ENCODE measurements around the gene CALML6. TPM values are rescaled to one million over a fixed set of nuclear protein-coding genes. Genes with fewer than 3 reads are reported as not detected.

The CALML6 gene
- total RNA-seq, 1 donor from 2014 or later: not detected

DNA sequence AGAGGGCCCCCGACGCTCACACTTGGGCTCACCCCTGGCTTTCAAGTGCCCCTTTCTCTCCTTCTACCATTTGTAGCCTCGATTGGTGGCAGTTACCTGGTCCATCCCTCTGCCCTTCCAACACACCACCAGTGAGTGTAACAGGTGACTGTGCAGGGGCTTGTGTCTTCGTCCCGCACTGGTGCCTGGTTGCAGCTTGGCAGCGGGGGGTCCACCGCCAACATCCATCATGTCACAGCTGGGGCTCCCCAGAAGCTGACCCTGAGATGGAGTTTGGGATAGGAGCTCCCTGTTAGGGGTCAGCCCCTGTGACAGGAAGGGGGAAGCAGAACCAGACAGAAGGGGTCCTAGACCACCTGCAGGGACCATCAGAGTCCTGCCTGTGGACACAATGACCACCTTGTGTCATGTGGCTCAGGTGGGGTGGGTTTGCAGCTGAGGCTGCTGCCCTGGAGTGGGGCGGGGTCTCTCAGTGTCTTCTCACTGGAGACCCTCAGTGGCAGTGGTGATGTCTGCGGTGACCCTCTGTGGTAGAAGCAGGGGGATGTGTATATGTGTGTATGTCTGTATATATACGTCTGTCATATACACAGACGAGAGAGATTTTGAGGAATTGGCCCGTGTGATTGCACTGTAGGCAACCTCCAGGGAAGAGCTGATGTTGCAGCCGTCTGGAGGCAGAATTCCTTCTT is 3.6 kb upstream of the CALML6 start:
- no peak for DNase-seq

DNA sequence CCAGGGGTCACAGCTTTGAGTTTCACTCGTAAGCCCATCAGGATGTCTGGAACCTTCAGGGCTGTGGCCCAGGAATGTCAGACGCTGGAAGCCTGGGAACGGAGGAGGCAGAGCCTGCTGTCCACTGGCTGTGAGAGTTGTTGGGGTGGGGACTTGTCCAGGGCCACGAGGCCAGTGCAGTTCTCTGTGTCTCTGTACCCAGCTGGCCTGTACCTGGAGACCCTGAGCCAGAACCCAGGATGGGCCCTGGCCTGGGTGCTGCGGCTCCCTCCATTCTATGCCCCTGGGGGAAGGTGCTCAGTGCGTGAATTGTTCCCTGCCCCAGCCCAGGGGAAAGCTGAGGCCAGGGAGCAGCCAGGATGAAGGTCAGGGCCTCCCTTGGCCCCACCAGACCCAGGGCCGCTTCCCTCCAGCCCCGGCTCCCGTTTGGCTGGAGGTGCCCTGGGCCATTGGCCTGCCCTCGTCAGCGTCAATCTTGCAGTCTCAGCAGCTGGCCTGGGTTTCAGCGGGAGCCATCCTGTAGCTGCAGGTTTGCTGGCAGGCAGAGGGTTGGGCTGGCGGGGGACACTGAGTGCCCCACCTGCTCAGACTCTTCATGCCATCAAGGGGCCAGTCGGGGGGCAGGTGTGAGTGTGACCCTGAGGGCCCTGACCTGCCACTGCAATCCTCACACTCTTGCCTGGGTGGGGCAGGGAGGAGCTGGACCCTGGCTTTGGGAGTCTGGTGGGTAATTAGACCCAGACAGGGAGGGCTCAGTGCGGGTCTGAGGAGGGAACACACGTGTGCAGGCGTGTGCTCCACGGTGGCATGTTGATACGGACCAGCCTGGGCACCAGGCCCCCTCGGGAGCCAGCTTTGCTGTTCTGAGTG is 724 bp upstream of the CALML6 start:
- no peak for DNase-seq

DNA sequence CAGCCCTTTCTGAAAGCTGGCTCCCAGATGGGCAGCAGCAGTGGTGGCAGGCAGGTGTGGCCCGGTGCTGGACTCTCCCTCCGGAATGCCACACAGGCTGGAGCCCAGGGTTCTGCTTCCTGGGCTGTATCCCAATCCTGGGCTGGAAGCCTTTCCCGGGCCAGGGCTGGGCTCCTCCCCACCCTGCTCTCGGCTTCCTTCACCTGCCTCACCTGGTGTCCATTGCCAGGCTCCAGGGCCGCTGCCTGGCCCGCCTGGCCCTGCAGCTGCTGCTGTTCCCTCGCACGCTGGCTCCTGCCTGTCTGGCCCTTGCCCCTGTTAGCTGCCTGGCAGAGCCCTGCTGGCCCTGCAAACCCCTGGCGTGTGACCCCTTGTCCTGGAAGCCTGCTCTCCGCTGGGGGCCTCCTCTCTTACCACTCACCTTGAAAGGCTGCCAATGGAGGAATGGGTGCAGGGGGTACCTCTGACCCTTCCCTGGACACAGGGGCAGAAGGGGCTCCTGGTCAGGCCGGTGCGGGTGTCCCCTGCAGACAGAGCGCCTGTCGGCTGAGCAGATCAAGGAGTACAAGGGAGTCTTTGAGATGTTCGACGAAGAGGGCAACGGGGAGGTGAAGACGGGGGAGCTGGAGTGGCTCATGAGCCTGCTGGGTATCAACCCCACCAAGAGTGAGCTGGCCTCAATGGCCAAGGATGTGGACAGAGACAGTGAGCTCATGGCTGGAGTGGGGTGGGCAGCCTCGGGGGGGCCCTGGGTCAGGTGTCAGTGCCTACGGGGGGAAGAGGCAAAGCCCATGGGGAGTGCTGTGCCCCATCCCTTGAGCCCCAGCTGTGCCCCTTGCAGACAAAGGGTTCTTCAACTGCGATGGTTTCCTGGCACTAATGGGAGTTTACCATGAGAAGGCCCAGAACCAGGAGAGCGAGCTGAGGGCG is 1.1 kb downstream of the CALML6 start:
- DNase-seq: no peak

DNA sequence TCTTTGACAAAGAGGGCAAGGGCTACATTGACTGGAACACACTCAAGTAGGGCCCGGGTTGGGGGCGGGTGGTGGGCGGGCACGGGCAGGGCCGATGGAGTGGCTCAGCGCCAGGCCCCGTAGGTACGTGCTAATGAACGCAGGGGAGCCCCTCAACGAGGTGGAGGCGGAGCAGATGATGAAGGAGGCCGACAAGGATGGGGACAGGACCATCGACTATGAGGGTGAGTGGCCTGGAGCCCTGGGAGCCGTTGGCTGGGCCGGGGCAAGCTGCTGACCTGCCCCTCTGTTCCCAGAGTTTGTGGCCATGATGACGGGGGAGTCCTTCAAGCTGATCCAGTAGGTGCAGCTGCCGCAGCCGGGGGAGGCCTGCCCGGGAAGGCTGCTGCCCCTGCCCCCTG is 1.8 kb downstream of the CALML6 start:
- DNase-seq: no peak

DNA sequence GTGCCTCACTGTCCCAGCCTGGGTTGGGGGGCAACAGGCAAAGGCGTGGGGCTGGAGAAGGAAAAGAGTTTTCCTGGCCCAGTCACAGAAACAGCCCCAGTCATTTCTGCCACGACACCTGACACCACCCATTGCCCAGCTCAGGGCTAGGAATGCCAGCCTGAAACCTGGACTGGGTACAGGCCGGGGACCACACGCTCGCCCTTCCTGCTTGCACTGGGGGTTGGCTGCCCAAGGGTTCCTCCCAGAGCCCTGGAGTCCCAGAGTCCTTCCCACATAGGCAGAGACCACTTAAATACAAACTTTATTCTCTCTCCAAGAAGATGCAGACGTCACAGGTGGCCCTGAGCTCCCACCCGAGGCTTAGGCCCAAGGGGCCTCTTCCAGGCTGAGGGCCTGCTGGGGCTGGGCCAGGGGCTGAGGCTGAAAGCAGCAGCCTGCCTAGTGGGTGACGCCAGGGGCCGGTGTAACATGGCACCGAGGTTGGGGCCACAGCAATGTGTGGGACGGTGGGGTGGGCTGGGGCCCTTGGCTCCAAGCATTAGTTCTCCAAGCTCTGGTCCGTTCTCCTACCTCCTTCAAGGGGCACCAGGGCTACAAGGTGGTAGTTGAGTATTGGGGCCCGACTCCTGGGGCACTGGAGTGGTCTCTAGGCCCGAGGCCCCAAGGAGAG is 2.4 kb downstream of the CALML6 start:
- no peak for DNase-seq

DNA sequence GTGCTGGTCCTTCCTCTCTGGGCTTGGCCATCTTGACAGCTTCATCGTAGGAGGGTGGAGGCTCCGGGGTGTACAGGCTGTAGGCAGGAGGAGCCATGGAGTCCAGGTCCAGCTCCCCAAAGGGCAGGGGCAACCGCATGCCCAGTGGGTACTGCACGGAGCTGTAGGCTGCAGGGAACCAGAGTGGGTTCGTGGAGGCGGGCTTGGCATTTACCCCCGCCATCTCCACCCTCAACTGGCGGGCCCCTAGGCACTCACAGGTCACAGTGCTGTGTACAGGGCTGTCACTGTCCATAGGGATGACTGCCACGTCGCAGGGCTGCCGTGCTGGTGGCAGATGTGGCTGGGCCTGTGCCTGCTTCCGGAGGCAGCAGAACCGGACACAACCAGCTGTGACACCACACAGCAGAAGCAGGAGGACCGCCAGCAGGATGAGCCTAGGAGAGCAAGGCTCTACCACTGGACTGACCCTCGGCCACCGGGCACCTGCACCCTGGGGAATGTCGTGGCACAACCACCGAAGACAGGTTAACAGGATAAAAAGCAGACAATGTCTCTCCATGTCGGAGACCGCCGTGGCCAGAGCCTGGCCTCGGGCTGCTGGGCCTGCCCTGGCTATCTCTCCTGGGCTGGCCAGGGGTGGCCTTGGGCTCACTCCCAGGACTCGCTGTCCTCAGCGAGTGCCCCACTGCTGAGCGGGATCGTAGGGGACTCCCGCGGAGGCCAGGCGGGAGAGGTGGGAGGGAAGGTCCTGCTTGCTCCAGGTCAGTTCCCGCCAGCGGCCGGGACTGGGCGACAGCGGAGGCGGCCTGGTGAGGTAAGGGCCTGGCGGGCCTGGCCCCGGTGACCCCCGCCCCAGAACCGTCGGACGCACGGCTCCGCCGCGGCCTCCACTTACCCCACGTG is 3.2 kb downstream of the CALML6 start:
- DNase-seq: no peak

DNA sequence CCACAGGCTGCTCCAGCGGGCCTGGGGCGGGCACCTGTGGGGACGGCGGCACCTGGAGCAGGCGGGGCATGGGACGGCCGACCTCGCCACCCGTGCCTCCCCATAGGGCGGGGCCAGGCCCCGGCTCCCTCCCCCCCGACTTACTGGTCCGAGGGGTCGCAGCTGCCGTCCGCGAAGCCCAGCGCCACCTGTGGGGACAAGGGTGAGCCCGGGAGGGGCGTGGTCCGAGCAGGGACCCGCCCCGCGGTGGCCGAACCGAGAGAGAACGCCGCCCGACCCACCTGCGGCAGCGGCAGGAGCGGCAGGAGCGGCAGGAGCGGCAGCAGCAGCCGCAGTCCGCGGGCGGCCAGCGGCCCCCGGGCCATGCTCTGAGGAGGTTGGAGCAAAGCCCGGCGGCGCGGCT is 3.8 kb downstream of the CALML6 start, which contains the start of gene TMEM52:
Gene TMEM52, minus strand, starts transcription at position 379 of the 403 bp plus-strand sequence. Its CDS starts 14 bp downstream, at position 365.
- DNase-seq: no peak

DNA sequence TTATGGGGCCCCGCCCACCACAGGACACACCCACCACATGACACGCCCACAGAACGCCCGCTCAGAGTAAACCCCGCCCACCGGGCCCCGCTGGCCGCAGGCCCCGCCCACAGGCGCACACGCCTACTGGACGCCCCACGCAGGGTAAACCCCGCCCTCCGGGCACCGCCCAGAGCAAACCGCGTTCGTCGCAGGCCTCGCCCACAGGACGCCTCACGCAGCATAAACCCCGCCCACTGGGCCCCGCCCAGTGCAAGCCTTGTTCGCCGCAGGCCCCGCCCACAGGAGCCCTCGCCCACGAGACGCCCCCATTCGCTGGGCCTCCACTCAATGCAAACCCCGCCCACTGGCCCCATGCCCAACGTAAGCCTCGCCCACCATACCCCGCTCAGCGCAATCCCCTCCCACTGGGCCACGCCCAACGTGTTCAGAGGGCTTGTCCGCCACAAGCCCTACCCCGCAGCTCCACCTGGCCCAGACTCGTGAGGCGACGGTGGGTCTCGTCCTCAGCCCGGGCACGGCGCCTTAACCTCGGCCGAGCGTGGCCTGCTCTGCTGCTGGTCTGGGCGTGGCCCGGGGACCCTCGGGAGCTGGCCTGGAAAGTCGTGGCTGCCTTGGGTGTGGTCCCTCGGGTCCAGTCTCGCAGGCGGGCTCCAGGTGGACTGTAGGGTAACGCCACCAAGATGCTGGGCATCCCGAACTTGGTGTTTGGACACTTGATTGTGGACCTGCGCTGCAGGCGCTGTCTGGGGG is 4.4 kb downstream of the CALML6 start:
- DNase-seq: peak; percentile 86

DNA sequence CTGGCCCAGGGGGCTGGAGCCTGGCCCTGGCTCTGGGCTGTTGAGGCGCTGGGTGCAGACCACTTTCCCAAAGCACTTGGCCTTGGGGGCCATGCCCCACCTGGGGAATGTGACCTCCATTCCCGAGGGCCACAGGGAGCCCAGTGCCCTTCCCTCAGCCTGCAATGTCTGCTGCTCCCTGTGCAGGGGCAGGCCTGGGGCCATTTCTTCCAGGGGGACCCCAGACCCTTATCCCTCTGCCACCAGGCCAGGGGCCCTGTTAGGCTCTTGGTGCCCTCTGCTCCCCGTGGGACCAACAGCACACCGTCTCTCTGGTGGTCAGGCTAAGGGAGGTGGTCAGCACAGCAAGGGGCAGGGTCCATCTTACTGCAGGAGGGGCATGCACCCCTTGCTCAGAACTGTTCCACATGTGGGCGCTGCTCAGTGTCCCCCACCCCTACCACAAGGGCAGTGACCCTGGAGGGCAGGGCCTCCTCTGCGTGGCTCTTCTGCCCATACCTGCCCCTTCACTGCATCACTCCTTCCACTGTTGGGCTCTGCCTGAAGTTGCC is 5.1 kb downstream of the CALML6 start:
- DNase-seq: no peak

DNA sequence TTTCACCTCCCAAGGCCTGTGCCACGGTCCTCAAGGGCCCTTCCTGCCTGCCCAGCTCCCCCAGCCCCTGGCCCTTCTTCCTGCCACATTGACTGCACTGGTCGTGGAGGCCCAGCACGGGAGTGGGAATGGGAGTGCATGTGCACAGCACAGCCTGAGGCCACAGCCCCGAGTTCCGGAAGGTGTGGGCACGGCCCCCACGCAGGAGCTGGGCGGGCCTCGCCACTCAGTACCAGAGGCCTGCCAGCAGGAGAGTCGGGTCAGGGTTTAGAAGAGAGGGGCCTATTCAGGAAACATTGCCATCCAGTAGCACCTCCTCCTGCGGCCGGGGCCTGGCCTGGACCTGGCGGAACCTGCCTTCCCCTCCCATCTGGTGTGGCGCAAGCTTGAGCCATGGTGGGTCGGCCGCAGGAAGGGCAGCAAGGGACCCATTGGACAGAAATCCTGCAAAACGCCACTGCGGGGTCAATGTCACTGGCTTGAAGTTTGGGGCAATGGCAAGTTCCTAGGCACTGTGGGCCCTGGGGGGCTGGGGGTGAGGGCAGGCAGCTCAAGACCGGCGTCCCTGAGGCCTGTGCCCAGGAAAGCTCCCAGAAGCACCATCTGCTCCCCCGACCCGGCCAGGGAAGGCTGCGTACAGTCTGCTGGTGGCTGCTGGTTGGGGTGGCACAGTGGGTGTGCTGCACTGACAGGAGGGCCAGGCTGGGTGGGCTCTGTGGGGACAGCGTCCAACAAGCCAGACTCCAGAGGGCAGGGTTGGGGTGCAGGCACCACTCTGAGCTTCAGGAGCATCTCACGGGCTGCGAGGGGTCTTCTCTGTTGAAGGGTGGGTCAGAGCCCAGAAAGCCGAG is 5.8 kb downstream of the CALML6 start:
- no peak for DNase-seq

DNA sequence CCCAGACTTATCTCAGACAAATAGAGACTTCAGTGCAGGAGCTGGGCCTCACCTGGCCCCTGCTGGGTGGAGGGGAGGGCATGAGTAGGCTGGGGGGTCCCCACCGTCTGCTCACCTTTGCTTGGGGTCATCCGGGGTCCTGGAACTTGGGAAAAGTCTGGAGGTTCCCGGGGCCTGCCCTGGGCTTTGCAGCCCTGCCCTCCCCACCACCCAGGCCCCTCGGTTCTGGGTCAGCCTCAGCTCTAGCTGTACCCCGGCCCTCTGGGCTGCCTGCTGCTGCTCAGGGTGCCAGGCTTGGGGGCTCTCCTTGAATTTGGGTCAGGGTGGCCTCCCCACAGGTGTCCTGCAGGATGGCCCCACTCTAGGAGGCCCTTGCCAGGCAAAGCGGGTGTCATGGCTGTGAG is 6.4 kb downstream of the CALML6 start:
- DNase-seq: no peak

DNA sequence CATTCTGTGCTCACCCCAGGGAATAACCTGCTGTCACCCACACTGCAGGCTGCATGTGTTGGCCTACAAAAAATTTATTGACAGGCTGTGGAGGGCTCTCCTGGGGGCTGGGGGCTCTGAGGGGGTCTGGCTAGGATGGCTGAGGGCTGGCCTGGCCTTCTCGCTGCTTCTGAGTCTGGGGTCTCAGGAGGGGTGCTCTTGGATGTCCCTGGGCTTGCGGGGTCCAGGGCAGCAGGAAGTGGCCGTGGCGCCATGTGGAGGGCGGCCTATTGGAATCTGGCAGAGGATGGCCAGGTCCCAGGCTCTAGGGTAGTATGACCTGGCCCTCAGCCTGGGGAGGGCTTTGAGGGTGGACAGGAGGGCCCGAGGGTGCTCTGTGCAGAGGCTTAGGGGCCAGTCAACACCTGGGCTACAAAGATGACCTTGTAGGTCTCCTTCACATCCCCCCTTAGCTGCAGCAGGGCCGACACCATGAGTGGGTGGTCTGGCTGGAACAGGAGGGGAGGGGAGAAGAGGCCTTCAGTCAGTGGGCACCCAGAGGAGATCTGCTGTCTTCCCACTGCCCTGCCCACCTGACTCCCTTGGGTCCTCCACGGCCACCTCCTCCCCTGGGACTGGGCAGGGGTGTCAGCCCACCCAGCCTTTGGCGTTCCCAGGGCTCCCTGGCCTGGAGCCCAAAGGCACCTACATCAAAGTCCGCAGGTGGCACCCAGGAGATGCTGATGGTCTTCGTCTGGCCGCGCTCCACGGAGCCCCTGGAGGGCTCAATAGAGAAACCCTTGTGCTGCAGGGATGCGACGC is 7.0 kb downstream of the CALML6 start:
- no peak for DNase-seq

DNA sequence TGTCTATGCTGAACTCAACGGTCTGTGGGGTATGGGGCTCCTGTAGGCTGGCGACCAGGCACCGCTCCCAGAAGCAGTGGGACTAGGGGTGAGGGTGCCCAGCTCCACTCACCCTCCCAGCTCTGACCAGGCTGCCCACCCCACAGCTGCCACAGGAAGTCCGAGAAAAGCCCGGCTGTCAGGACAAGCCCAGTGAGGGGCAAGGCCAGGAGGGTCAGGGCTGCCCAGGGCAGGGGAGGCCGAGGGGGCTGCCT is 7.6 kb downstream of the CALML6 start:
- no peak for DNase-seq

DNA sequence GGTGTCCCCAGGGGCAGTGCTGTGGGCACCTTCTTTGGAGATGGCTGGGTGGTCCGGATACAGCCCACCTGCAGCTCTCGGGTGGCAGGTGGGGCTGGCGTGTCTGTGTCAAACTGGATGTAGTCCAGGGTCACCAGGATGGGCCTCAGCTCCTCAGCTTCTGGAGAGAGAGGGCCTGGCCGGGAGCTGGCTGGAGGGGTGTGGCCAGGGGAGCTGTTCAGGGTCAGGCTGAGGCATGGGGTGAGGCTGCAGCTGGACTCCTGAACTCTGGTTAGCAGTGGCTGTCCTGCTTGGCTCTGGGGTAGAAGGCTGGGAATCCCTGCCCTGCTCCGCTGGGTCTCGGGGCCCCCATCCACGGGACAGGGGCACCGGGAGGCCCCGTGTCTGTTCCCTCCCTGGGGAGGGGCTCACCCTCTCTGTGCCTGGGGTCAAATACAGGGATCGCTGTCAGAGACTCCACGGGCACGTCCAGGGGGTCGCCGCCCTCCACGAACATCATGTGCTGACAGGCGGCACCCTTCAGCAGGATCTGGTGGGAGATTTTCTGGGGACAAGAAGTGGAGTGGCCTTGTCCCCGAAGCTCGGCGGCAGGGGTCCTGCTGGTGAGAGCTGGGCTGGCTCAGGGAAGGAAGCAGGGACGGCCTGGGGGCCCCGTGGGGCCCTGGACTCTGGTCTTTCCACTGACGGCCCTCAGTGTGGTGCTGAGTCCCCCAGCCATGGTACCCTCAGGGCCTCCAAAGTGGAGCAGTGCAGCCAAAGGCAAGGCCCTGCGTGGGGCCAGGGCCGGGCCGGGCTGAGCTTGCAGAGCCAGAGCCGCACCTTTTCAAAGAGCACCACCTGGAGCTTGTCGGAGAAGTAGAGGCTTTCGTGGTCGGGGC is 8.1 kb downstream of the CALML6 start:
- DNase-seq: no peak

DNA sequence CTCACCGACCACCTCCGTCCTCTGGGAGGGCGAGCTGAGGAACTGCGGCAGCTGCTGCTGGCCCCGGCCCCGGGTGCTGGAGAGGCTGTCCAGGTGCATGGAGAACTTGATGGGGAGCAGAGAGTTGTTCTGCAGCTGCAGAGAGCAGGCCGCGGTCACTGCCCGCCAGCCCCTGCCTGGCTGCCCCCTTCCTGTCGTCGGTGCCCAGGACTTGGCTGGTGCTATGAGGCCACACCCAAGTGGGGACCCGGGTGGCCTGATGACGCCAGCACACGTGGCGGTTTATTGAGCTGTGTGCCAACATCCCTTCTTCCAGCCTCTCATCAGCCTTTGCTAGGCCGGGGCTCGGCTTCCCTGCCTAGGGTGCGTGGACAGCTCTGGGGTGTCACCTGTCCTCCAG is 9.3 kb downstream of the CALML6 start:
- DNase-seq: no peak

DNA sequence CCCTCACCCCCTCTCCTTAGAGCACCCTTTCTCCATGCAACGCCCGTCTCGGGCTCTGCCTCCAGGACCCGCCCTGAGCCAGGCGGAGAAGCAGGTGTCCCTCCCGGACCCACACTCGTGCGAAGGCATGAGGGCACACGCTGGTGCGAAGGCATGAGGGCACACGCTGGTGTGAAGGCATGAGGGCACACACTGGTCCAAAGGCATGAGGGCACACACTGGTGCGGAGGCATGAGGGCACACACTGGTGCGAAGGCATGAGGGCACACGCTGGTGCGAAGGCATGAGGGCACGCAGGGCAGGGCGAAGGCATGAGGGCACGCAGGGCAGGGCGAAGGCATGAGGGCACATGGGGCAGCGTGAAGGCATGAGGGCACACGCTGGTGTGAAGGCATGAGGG is 9.8 kb downstream of the CALML6 start:
- DNase-seq: no peak
